Body of pancreas (tissue), 4 donors: ENCODE results near the gene SOCS3.

Source experiments
- CTCF ChIP-seq, 7 experiments: fragments of 450-650 bp in 4 of 7; fragments of 200-600 bp in 3 of 7; sonication (generic) in 3 of 7; IDR thresholded peaks; one replicate each; pipeline ENCODE4 v1.5.1; 2016 to 2019; ENCODE audit warnings: antibody characterized with exemption in 7 of 7
- POLR2A ChIP-seq, 3 donors: fragments of 450-650 bp; IDR thresholded peaks; one replicate each; pipeline ENCODE4 v1.6.1; 2016; ENCODE audit warnings: antibody characterized with exemption in 3 of 3, mild to moderate bottlenecking in 2 of 3

GRCh38 chr17:78380370-78380769 is 20.5 kb upstream of the SOCS3 start:
- no peak for TF ChIP-seq CTCF (IDR thresholded peaks at IDR 0.05)
- no peak for TF ChIP-seq POLR2A (IDR thresholded peaks at IDR 0.05)
